ENCODE results near the gene MBD3L1.

Gene MBD3L1

GRCh38 chr19:8832132-8833021 is at the start of gene MBD3L1, which contains the start of gene ZNF558:
MBD3L1 (plus strand) TSS chr19:8832377; CDS start chr19:8842679, 10,302 bp downstream.
ZNF558 (minus strand) TSS chr19:8832304; CDS start chr19:8822659, 9,645 bp downstream.
- peak; percentile 71 for DNase-seq (ENCODE audit: low read depth, low spot score)

DNA sequence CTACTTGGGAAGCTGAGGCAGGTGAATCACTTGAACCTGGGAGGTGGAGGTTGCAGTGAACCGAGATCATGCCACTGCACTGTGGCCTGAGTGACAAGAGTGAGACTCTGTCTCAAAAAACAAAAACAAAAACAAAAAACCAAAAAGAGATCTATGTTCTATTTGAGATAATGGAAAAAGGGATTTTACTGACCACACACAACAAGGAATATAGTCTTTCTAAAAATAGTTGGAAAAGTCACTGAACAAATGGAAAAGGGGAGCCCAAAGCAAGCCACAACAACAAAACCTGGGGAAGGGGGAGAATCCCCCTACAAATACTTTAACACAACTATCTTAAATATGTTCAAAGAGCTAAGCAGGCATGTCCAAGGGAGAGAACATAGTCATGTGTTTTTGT is 37.4 kb upstream of the MBD3L1 start:
- no peak for DNase-seq (ENCODE audit: low read depth, low spot score)

DNA sequence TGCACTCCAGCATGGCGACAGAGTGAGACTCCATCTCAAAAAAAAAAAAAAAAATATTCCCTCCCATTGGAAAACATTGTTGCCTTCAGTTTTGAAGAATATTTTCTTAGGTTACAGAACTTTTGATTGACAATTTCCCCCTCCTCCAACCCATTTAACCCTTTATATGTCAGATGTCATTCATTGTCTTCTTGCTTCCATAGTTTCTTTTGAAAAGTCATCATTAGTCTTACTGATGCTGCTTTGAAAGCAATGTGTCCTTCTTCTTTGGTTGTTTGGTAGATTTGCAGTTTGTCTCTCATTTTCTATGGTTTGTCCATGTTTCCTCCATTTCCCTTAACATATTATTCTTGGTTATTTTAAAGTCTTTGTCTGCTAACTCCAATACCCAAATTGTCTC is 25.5 kb upstream of the MBD3L1 start:
- no peak for DNase-seq (ENCODE audit: low read depth, low spot score)

DNA sequence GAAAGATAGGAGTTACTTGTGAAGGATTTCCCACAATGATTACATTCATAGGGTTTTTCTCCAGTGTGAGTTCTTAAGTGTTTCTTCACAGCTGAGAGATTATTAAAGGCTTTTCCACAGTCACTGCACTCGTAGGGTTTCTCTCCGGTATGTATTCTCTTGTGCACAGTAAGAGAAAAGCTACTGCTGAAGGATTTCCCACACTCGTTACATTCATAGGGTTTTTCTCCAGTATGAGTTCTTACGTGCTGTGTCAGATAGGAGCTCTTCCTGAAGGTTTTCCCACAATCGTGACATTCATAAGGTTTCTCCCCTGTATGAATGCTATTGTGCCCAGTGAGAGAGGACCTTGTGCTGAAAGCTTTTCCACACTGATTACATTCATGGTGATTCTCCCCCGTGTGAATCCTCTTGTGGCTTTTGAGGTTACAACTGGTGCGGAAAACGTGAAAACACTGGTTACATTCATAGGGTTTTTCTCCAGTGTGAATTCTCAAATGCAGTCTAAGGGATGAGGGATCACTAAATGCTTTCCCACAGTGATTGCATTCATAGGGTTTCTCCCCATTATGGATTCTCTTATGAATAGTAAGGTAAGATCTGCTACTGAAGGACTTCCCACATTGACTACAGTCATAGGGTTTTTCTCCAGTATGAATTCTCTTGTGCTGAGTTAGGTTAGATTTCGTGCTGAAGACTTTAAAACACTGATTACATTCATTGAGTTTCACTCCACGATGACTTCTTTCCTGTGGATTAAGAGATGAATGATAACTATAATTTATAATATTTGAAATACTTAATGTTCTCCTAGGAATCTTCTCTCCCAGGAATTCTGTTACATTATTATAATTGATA is 20.6 kb upstream of the MBD3L1 start:
- DNase-seq (ENCODE audit: low read depth, low spot score), result no peak

GRCh38 chr19:8814176-8814575 is 18.0 kb upstream of the MBD3L1 start:
- no peak for DNase-seq (ENCODE audit: low read depth, low spot score)

- no peak for DNase-seq (ENCODE audit: low read depth, low spot score)
Observed at GRCh38 chr19:8815780-8816179, 16.4 kb upstream of the MBD3L1 start.

- no peak for DNase-seq (ENCODE audit: low read depth, low spot score)
Observed at GRCh38 chr19:8820234-8820633, 11.9 kb upstream of the MBD3L1 start.

GRCh38 chr19:8821748-8822241 is 10.4 kb upstream of the MBD3L1 start:
- no peak for DNase-seq (ENCODE audit: low read depth, low spot score)

DNA sequence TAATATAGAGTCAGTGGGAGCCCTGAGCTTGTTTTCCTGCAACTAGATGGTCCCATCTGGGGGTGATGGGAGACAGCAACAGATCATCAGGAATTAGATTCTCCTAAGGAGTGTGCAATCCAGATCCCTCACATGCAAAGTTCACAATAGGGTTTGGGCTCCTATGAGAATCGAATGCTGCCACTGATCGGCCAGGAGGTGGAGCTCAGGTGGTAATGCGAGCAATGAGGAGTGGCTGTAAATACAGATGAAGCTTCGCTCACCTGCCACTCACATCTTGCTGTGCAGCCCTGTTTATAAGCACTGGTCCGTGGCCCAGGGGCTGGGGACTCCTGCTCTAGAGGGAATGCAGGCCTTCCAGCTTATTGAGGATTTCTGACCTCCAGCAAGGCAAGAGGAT is 5.8 kb upstream of the MBD3L1 start:
- DNase-seq (ENCODE audit: low read depth, low spot score), result no peak

DNA sequence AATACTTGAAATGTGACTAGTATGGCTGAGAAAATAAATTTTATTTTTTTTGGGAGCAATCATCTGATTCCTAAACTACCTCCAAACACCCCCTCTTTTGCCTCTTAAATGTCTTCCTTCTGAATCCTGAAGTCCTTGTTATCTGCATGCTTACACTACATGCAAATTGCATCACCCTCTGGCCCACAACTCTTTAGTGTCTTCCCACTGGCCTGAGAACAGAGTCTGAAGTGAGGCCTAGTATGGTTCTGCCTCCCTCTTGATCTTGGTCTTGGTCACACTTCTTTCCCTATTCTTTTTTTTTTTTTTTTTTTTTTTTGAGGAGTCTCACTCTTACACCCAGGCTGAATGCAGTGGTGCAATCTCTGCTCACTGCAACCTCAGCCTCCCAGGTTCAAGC is 4.9 kb upstream of the MBD3L1 start:
- DNase-seq (ENCODE audit: low read depth, low spot score), result no peak

GRCh38 chr19:8831373-8831772 is 804 bp upstream of the MBD3L1 start:
- no peak for DNase-seq (ENCODE audit: low read depth, low spot score)

DNA sequence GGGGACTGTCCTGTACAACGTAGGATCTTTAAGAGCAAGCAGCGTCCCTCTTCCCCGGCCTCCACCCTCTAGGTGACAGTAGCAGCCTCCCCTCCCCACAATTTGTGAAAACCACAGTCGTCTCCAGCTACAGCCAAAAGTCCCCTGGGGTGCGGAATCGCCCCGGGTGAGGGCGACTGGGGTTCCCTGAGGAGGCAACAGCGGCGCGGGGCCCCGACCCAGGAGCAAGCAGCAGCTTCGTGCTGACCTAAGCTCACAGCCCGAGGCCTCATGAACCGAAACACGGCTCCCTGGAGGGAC is 395 bp upstream of the MBD3L1 start:
- no peak for DNase-seq (ENCODE audit: low read depth, low spot score)

GRCh38 chr19:8835446-8835845 is 3.3 kb downstream of the MBD3L1 start:
- DNase-seq (ENCODE audit: low read depth, low spot score), result no peak

GRCh38 chr19:8835877-8836276 is 3.7 kb downstream of the MBD3L1 start:
- DNase-seq (ENCODE audit: low read depth, low spot score), result no peak

GRCh38 chr19:8840708-8841107 is 8.5 kb downstream of the MBD3L1 start:
- no peak for DNase-seq (ENCODE audit: low read depth, low spot score)

DNA sequence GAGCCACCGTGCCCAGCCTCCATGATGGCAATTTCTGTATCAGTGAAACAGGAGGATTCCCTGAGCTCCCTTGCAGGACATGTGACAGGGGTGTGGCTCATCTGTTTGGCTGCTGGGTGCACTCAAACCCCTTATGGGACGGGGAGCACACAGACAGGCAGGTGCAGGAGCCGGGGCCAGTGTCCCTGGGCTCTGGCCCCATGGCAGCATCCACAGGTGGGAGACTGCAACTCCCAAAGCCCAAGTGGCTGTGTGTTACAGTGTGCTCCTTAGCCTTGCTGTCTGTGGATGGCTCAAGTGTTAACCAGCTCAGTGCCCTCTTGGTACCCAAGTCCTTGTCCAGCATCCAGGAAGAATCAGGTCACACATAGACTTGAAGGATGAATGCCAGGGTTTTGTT is 14.6 kb downstream of the MBD3L1 start:
- DNase-seq (ENCODE audit: low read depth, low spot score), result no peak

DNA sequence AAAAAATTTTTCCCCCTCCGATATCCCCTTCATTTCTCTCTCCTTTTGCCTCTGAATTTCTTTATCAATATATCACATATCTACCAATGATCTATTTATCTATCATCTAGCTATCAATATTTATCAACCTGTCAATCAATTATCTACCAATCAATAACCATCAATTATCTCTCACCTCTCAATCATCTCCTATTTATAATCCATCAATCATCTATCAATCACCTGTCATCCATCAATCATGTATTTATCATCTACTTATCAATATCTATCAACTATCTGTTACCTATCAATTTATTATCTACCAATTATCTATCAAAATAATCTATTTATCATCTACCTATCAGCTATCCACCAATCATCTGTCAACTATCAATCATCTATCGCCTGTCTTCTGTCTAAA is 17.1 kb downstream of the MBD3L1 start:
- no peak for DNase-seq (ENCODE audit: low read depth, low spot score)

GRCh38 chr19:8850488-8850887 is 18.3 kb downstream of the MBD3L1 start:
- no peak for DNase-seq (ENCODE audit: low read depth, low spot score)

DNA sequence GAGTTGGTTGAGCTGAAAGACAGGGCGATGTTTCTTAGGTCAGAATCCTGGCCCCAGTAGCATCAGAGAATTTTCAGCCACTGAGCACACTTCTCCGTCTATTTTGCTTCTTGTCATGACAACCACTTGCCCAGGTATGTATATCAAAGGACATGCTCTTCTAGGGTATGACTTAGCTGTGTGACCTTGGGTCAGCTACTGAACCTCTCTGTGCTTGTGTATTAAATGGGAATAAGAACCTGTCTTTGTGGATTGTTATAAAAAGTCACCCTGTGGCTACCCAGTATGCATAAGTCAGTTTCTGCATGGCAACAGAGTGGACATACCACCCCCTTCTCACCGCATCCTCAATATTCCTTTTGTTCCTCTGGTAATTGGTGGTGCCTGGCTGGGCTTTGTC is 26.1 kb downstream of the MBD3L1 start:
- no peak for DNase-seq (ENCODE audit: low read depth, low spot score)

GRCh38 chr19:8866344-8866743 is 34.2 kb downstream of the MBD3L1 start:
- no peak for DNase-seq (ENCODE audit: low read depth, low spot score)

GRCh38 chr19:8877854-8878705 is 45.9 kb downstream of the MBD3L1 start:
- no peak for DNase-seq (ENCODE audit: low read depth, low spot score)

All from iPS DF 19.7 (cell line).